Fibroblast of mammary gland (primary cell): ENCODE data around the gene KCNQ1OT1.

Experiments used
- DNase-seq: peaks from one replicate; pipeline ENCODE4 v3.0.0-alpha.2; 2010; ENCODE audit warnings: low read depth
- H3K4me3 ChIP-seq: 2 replicates; pipeline ENCODE4 v1.5.1; 2011; ENCODE audit warnings: low read depth, mild to moderate bottlenecking, low read length, moderate library complexity; ENCODE audit not compliant: control insufficient read depth
- TF ChIP-seq, protein P1 (sequence below): conservative IDR thresholded peaks from 2 replicates; pipeline ENCODE4 v1.5.1; 2011; ENCODE audit warnings: low read depth, low read length, inconsistent platforms; ENCODE audit not compliant: control insufficient read depth, insufficient read depth

Gene KCNQ1OT1

GRCh38 chr11:2630679-2631078, 69.1 kb downstream of the KCNQ1OT1 start:
- H3K4me3 ChIP-seq = no peak overlapping the region
- DNase-seq = no peak
- TF ChIP-seq, protein P1, sequence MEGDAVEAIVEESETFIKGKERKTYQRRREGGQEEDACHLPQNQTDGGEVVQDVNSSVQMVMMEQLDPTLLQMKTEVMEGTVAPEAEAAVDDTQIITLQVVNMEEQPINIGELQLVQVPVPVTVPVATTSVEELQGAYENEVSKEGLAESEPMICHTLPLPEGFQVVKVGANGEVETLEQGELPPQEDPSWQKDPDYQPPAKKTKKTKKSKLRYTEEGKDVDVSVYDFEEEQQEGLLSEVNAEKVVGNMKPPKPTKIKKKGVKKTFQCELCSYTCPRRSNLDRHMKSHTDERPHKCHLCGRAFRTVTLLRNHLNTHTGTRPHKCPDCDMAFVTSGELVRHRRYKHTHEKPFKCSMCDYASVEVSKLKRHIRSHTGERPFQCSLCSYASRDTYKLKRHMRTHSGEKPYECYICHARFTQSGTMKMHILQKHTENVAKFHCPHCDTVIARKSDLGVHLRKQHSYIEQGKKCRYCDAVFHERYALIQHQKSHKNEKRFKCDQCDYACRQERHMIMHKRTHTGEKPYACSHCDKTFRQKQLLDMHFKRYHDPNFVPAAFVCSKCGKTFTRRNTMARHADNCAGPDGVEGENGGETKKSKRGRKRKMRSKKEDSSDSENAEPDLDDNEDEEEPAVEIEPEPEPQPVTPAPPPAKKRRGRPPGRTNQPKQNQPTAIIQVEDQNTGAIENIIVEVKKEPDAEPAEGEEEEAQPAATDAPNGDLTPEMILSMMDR = no peak

- TF ChIP-seq, protein P1 = no peak
- H3K4me3 ChIP-seq = no peak overlapping the region
- no peak for DNase-seq
Observed at GRCh38 chr11:2625183-2625582, 74.6 kb downstream of the KCNQ1OT1 start.

DNA sequence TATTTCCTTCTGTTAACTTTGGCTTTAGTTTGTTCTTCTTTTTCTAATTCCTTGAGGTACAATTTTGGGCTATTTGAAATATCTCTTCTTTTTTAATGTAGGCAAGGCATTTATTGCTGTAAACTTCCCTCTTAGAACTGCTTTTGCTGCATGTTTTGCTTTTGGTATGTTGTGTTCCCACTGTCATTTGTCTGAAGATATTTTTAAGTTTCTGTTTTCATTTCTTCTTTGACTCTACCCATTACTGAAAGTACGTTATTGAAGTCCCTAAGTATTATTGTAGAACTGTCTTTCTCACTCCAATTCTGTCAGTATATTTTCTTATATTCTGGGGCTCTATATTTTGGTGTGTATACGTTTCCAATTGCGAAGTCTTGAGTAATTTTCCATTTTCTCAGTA, 77.9 kb downstream of the KCNQ1OT1 start:
- DNase-seq = no peak
- H3K4me3 ChIP-seq = no peak overlapping the region

GRCh38 chr11:2612884-2613571, 86.8 kb downstream of the KCNQ1OT1 start:
- DNase-seq = peak; percentile 0
- TF ChIP-seq, protein P1 = no peak
- H3K4me3 ChIP-seq = no peak overlapping the region

More for the DNA sequence above, 77.9 kb downstream of the KCNQ1OT1 start:
- TF ChIP-seq, protein P1 = no peak

- DNase-seq = no peak
- H3K4me3 ChIP-seq = no peak overlapping the region
- TF ChIP-seq, protein P1 = no peak
Observed at GRCh38 chr11:2609345-2609744, 90.4 kb downstream of the KCNQ1OT1 start.

GRCh38 chr11:2599561-2600189, 100.1 kb downstream of the KCNQ1OT1 start:
- no peak overlapping the region for H3K4me3 ChIP-seq
- TF ChIP-seq, protein P1 = no peak
- no peak for DNase-seq

DNA sequence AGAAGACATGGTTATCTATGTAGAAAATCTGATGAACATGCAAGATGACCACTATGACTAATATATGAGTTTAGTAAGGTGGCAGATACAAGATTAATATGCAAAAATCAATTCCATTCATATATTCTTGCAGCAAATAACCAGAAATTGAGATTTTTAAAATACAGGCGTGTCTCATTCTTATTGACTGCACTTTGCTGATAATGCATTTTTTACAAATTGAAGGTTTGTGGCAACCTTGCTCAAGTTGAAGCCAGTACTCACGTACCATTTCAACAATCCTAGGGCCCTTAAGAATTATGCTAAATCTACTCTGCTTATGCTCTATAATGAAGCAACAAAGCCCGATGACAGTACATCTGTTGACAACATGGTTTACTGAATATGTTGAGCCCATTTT, 104.6 kb downstream of the KCNQ1OT1 start:
- no peak for DNase-seq
- no peak overlapping the region for H3K4me3 ChIP-seq
- TF ChIP-seq, protein P1 = no peak
